ENCODE data around the gene CCDC134.

Gene CCDC134

GRCh38 chr22:41787331-41787730 lies 13.1 kb upstream of the CCDC134 start:
- no peaks in the 10 kb centered on the region for H3K27me3 ChIP-seq
- H3K9me3 ChIP-seq: no peaks in the 10 kb centered on the region
- peaks cover 1 to 5% of the 10 kb centered on the region in 2 experiments for H3K4me1 ChIP-seq (ENCODE audit: control insufficient read depth in 1 of 2, insufficient read depth in 1 of 2, low read depth in 1 of 2, low read length in 1 of 2)
- H3K27ac ChIP-seq: no peak overlapping the region
- no peaks in the 10 kb centered on the region for H3K36me3 ChIP-seq
- H3K4me3 ChIP-seq (ENCODE audit: low read depth in 1 of 2, low read length in 1 of 2): no peak overlapping the region
- TF ChIP-seq, protein P1, sequence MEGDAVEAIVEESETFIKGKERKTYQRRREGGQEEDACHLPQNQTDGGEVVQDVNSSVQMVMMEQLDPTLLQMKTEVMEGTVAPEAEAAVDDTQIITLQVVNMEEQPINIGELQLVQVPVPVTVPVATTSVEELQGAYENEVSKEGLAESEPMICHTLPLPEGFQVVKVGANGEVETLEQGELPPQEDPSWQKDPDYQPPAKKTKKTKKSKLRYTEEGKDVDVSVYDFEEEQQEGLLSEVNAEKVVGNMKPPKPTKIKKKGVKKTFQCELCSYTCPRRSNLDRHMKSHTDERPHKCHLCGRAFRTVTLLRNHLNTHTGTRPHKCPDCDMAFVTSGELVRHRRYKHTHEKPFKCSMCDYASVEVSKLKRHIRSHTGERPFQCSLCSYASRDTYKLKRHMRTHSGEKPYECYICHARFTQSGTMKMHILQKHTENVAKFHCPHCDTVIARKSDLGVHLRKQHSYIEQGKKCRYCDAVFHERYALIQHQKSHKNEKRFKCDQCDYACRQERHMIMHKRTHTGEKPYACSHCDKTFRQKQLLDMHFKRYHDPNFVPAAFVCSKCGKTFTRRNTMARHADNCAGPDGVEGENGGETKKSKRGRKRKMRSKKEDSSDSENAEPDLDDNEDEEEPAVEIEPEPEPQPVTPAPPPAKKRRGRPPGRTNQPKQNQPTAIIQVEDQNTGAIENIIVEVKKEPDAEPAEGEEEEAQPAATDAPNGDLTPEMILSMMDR (IDR thresholded peaks at IDR 0.05): no peak

GRCh38 chr22:41793871-41794270 lies 6.6 kb upstream of the CCDC134 start:
- Histone ChIP-seq H3K4me1 (ENCODE audit: control insufficient read depth in 1 of 2, insufficient read depth in 1 of 2, low read depth in 1 of 2, low read length in 1 of 2) (no peaks in the 10 kb centered on the region), H3K27ac (no peak overlapping the region), H3K9me3 (no peaks in the 10 kb centered on the region), H3K4me3 (ENCODE audit: low read depth in 1 of 2, low read length in 1 of 2) (no peak overlapping the region), H3K27me3 (no peaks in the 10 kb centered on the region), H3K36me3 (peaks cover 9% of the 10 kb centered on the region)
- TF ChIP-seq, protein P1 (IDR thresholded peaks at IDR 0.05): no peak

GRCh38 chr22:41798736-41799135 lies 1.7 kb upstream of the CCDC134 start:
- no peak overlapping the region for H3K27ac ChIP-seq
- TF ChIP-seq, protein P1 (IDR thresholded peaks at IDR 0.05): no peak

GRCh38 chr22:41799486-41800347 lies 762 bp upstream of the CCDC134 start:
- peak overlapping the region; percentile 78 to 84 for H3K4me3 ChIP-seq (ENCODE audit: low read depth in 1 of 2, low read length in 1 of 2)
- TF ChIP-seq, protein P1 (IDR thresholded peaks at IDR 0.05): peak; percentile 4
- no peaks in the 10 kb centered on the region for H3K9me3 ChIP-seq
- peaks cover 4% of the 10 kb centered on the region for H3K36me3 ChIP-seq
- peak overlapping the region; percentile 80 for H3K27ac ChIP-seq
- H3K4me1 ChIP-seq (ENCODE audit: control insufficient read depth in 1 of 2, insufficient read depth in 1 of 2, low read depth in 1 of 2, low read length in 1 of 2): peaks cover 20 to 22% of the 10 kb centered on the region in 2 experiments
- no peaks in the 10 kb centered on the region for H3K27me3 ChIP-seq

More at GRCh38 chr22:41798736-41799135, 1.7 kb upstream of the CCDC134 start:
- Histone ChIP-seq H3K27me3 (no peaks in the 10 kb centered on the region), H3K36me3 (peaks cover 9% of the 10 kb centered on the region), H3K4me3 (ENCODE audit: low read depth in 1 of 2, low read length in 1 of 2) (no peak overlapping the region), H3K9me3 (no peaks in the 10 kb centered on the region), H3K4me1 (ENCODE audit: control insufficient read depth in 1 of 2, insufficient read depth in 1 of 2, low read depth in 1 of 2, low read length in 1 of 2) (peaks cover 20 to 22% of the 10 kb centered on the region in 2 experiments)

- TF ChIP-seq, protein P1 (IDR thresholded peaks at IDR 0.05): no peak
- Histone ChIP-seq H3K27ac (peak overlapping the region; percentile 80), H3K4me3 (ENCODE audit: low read depth in 1 of 2, low read length in 1 of 2) (peak overlapping the region; percentile 78 to 84)
These were observed 804 bp downstream of the CCDC134 start for GRCh38 chr22:41801147-41801819.

More at GRCh38 chr22:41801147-41801819, 804 bp downstream of the CCDC134 start:
- Histone ChIP-seq H3K4me1 (ENCODE audit: control insufficient read depth in 1 of 2, insufficient read depth in 1 of 2, low read depth in 1 of 2, low read length in 1 of 2) (peaks cover 20 to 22% of the 10 kb centered on the region in 2 experiments), H3K9me3 (no peaks in the 10 kb centered on the region), H3K27me3 (no peaks in the 10 kb centered on the region), H3K36me3 (no peaks in the 10 kb centered on the region)

Data from neutrophil (primary cell).